ENCODE measurements around the gene DNAJC5. TPM values are rescaled to one million over a fixed set of nuclear protein-coding genes. Genes with fewer than 3 reads are reported as not detected.

The DNAJC5 gene
- polyA plus RNA-seq, 6 donors from 2014 or later, result 0.23 to 4.2 (median 3.3) TPM

DNA sequence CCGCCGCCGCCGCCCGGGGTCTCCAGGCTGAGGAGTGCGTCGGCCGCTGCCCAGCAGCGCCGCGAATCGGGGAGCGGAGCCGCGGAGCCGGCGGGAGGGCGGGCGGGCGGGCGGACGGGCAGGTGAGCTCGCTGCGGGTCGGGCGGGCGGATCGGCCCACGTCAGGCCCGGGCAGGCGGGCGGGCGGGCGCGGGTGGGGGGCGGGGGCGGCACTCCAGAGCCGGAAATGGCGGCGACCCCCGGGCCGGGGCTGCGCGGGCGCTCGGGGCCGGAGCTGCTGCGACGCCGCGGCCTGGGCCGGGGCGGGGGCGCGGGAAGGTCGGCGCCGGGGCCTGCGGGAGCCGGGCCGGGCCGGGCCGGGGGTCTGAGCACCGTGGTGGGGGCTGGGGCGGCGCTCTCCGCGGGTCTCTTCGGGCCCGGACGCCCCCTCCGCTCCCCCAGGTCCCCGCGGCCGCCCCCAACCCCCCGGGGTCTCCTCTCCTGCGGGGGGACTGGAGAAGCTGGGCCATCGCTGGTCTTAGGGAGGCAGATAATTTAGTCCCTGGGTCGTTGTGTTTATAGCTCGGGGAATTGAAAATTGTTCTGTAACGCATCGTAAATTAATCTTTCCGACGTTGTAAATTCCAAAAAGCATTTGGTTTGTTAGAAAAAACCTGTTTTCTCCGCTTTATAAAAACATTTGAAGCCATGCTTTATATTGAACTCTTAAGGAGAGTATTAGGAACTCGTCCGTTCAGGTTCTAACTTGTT, 451 bp downstream of the DNAJC5 start:
- DNase-seq, result no peak

DNA sequence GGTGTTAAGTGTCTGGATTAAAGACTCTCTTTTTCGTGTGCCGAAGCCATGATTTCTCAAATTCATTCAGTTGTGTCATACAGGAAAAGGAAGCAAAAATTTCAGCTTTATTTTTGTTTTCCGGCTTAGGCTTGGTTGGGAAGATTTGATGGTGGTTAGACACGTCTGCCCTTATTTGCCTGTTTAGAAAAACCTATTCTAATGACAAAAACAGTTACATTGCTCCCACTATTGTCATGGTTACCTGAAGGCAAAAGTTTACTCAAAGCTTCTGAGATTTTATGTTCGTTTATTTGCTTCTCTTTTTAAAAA, 982 bp downstream of the DNAJC5 start:
- H3K27ac Mint-ChIP-seq, result peak overlapping the region; percentile 78 to 96 (median 93)
- ATAC-seq (ENCODE audit: low read depth in 2 of 2), result peak in 1 of 2 donors; percentile 6
- H3K4me3 Mint-ChIP-seq, result peak overlapping the region; percentile 83 to 96 (median 90)
- peaks cover 21 to 58% (median 43%) of the 10 kb centered on the region in 3 donors for H3K4me1 Mint-ChIP-seq
- no peaks in the 10 kb centered on the region for H3K36me3 Mint-ChIP-seq
- H3K9me3 Mint-ChIP-seq, result no peaks in the 10 kb centered on the region
- H3K27me3 Mint-ChIP-seq, result no peaks in the 10 kb centered on the region
- DNase-seq, result no peak

More for the DNA sequence above, 451 bp downstream of the DNAJC5 start:
- Mint-ChIP-seq H3K27ac (peak overlapping the region; percentile 78 to 96 (median 93)), H3K27me3 (no peaks in the 10 kb centered on the region), H3K9me3 (no peaks in the 10 kb centered on the region), H3K4me3 (peak overlapping the region; percentile 83 to 96 (median 90)), H3K36me3 (no peaks in the 10 kb centered on the region), H3K4me1 (peaks cover 21 to 53% (median 40%) of the 10 kb centered on the region in 3 donors)
- peak in 1 of 2 donors; percentile 1 for ATAC-seq (ENCODE audit: low read depth in 2 of 2)

DNA sequence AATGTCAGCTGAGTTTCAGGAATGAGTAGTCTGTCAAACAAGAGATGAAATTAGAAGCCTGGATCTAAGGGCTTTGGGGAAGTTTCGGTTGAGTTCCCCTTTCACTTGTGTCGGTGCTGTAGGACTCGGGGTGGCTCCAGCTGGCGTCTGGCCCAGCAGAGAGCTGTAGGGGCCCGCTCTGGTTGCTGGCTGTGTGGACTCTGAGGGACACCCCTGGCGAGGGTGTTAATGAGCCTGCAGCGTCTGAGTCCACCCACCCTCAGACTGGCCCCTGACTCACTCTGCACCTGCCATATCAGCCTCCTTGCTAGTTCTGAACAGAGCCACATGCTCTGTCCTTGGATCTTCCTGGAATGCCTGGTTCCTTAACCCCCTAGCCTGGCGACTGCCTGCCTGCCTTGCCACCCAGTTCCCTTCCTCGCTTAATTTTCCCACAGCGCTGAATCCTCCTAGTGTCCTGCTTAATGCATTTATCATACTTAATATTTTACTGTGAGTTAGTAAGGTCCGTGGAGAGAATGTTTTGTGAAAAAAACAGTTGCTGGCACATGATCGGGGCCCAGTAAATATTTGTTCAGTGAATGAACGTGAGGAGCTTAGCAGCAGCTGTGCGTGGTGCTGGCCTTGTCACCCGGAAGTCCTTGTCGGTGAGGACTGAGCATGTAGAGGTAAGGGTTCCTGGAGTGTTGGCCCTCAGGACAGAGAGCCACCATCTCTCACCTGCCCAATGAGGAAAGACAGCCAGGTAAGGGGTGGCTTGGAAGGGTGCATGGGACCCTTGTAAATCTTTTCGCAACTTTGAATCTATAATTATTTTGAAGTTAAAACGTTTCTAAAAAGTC, 1.6 kb downstream of the DNAJC5 start:
- Mint-ChIP-seq H3K4me1 (peaks cover 24 to 64% (median 49%) of the 10 kb centered on the region in 3 donors), H3K27ac (peak overlapping the region; percentile 78 to 96 (median 93)), H3K4me3 (peak overlapping the region; percentile 83 to 96 (median 90)), H3K27me3 (no peaks in the 10 kb centered on the region), H3K9me3 (no peaks in the 10 kb centered on the region), H3K36me3 (no peaks in the 10 kb centered on the region)
- ATAC-seq (ENCODE audit: low read depth in 2 of 2), result peak; percentile 56 to 71
- peak; percentile 60 for DNase-seq

DNA sequence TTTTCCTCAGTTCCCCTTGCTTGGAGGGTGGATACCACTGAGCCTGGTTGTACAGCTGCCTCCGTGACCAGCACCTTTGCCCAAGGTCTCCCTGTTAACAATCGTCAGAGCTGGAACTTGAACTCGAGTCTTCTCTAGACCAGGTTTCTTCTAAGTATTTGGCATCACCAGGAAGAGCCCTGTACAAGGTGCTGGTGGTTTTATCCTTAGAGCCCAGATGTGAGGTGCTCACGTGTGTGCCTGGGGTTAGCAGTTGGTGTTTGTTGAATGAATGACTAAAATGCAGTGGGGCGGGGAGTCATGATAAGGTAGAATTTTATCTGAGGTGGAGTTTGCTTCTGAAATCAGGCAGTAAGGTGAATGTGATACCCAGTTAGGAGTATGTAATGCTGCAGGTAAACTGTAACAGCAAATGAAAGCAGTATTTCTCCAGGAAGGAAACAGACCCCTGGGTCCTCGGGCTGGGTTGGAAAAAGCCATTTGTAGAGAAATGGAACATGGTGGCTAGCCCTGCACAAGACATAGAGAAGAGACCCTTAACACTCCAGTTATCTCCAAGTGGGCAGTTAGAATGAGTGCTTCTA, 3.1 kb downstream of the DNAJC5 start:
- no peaks in the 10 kb centered on the region for H3K36me3 Mint-ChIP-seq
- peaks cover 25 to 75% (median 56%) of the 10 kb centered on the region in 3 donors for H3K4me1 Mint-ChIP-seq
- H3K4me3 Mint-ChIP-seq, result peak overlapping the region in 2 of 8 donors; percentile 52 to 96
- H3K27ac Mint-ChIP-seq, result peak overlapping the region in 4 of 6 donors; percentile 20 to 84 (median 56)
- DNase-seq (no peak), ATAC-seq (ENCODE audit: low read depth in 2 of 2) (no peak)
- H3K27me3 Mint-ChIP-seq, result no peaks in the 10 kb centered on the region
- no peaks in the 10 kb centered on the region for H3K9me3 Mint-ChIP-seq

DNA sequence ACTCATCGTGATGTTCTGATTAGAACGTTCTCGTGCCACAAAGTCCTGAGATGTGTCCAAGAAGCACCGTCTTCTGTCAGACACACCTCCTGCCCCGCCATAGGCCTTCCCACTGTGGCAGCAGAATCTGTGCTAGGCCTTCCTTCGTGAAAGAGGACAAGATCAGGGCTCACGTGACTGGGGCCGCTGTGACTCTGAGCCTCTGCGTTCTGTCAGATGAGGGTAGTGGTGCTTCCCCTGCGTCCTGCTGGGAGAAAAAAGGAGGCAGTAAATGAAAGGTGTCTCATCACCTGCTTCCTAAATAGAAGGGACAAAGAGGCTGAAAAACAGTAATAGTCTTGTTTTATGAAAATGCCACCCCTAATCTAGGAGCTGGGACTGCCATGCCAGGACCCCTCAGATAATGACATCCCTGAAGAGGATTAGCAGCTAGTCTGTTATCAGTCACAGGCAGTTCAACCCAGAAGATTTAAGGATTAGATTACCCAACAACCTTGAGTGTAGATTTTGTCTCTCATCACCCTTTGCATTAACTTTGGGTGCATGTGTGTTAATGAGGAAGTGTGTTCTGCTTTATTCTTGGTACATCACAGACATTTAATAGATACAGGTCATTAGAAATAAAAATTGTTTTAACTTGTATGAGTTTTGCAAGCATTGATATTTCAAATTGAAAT, 4.1 kb downstream of the DNAJC5 start:
- no peak for DNase-seq
- H3K9me3 Mint-ChIP-seq, result no peaks in the 10 kb centered on the region
- H3K27me3 Mint-ChIP-seq, result no peaks in the 10 kb centered on the region
- peak overlapping the region in 3 of 6 donors; percentile 4 to 81 (median 56) for H3K27ac Mint-ChIP-seq
- peak overlapping the region in 1 of 8 donors; percentile 15 for H3K4me3 Mint-ChIP-seq
- no peaks in the 10 kb centered on the region for H3K36me3 Mint-ChIP-seq
- H3K4me1 Mint-ChIP-seq, result peaks cover 23 to 80% (median 57%) of the 10 kb centered on the region in 3 donors
- ATAC-seq (ENCODE audit: low read depth in 2 of 2), result no peak

DNA sequence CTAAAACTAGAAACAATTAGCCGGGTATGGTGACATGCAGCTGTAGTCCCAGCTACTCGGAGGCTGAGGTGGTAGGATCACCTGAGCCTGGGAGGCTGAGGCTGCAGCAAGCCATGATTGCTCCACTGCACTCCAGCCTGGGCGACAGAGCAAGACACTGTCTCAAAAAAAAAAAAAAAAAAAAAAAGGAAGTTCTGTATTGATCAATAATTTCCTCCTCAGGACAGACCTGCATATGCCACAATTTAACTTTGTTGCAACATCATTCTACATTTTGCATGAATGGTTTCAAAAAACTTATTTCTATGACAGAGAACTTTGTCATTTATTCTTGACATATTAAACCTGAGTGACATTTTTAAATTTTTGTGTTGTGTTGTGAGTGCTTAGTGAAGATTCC, 5.5 kb downstream of the DNAJC5 start:
- no peak for ATAC-seq (ENCODE audit: low read depth in 2 of 2)
- Mint-ChIP-seq H3K4me3 (peak overlapping the region in 1 of 8 donors; percentile 22), H3K9me3 (no peaks in the 10 kb centered on the region), H3K27me3 (no peaks in the 10 kb centered on the region), H3K27ac (no peak overlapping the region), H3K36me3 (no peaks in the 10 kb centered on the region), H3K4me1 (peaks cover 24 to 86% (median 63%) of the 10 kb centered on the region in 3 donors)
- no peak for DNase-seq

DNA sequence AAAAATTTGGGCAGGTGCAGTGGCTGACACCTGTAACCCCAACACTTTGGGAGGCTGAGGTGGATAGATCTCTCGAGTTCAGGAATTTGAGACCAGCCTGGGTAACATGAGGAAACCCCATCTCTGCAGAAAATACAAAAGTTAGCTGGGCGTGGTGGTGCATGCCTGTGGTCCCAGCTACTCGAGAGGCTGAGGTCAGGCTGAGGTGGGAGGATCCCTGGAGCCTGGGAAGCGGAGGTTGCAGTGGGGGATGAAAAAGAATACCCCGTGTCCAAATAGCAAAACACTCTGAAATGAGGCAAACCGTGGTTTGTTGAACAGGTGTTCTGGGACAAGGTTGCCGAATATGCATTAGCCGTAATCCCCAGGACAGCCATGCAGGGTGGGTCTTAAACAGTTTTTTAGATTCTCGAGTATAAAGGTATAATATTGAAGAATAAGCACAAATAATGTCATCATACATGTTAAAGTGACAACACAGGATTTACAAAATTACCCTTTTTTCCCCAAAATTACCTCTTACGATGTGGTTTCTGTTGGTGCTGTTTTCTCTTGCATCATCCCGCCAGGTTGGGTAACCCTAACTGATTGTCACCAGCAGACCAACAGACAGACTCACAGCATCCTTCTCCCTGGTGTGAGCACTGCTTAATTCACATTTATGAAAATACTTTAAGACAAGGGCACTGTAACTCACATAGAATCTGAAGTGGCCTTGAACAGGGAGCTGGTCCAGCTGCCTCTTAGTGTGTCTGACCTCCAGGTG, 9.1 kb downstream of the DNAJC5 start:
- H3K4me3 Mint-ChIP-seq, result no peak overlapping the region
- no peaks in the 10 kb centered on the region for H3K36me3 Mint-ChIP-seq
- H3K4me1 Mint-ChIP-seq, result peaks cover 14 to 61% (median 41%) of the 10 kb centered on the region in 3 donors
- H3K9me3 Mint-ChIP-seq, result no peaks in the 10 kb centered on the region
- H3K27ac Mint-ChIP-seq, result no peak overlapping the region
- no peaks in the 10 kb centered on the region for H3K27me3 Mint-ChIP-seq
- no peak for ATAC-seq (ENCODE audit: low read depth in 2 of 2)
- no peak for DNase-seq

DNA sequence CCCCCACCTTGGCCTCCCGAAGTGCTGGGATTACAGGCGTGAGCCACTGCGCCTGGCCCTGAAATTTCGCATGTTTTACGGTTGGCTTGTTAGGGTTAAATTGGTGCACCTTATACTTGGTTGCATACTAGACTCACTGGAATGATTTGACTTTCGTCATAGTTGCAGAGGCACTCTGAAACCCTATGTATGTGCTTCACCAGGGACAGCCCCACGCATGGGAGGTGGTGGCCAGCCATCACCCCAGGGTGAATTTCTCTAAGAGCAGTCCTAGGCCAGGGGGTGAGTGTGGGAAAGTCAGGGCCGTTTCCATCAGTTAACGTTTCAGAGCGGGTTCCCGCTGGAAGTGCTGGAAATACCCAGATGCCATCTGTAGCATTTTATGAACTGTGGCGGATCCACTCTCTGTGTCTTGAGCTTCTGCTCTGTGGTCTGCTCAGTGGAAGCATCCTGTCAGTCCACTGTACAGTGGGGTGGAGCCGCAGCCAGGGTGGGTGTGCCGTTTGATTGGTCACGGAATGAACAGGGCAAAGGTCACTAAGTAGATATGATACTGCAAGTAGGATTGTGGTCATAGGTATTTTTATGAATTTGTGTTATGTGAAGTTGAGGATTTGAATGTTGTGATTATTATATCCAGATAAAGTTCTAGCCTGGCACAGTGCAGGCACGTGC, 13.2 kb downstream of the DNAJC5 start:
- H3K9me3 Mint-ChIP-seq, result no peaks in the 10 kb centered on the region
- H3K4me1 Mint-ChIP-seq, result peaks cover 27 to 51% (median 48%) of the 10 kb centered on the region in 3 donors
- peak overlapping the region in 2 of 6 donors; percentile 36 to 54 for H3K27ac Mint-ChIP-seq
- ATAC-seq (ENCODE audit: low read depth in 2 of 2) (no peak), DNase-seq (no peak)
- H3K36me3 Mint-ChIP-seq, result no peaks in the 10 kb centered on the region
- no peak overlapping the region for H3K4me3 Mint-ChIP-seq
- H3K27me3 Mint-ChIP-seq, result no peaks in the 10 kb centered on the region

DNA sequence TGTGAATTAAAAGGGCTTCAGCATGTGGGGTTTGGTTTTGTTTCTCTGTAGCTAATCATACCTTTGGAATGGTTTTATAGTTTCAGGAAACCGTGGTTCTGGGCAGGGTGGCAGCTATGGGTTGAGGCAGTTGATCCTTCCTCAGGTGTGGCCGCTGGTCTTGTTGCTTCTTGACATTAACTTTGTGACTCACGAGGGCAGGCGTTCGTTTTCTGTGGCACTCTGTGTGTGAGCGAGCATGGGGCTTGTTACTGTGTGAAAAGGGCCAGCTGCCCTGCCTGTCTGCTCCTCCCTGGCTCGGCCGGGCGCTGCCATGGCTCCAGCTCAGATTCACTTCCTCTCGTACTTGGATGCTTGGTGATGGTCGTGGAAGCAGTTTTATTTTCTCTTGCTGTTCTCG, 16.2 kb downstream of the DNAJC5 start:
- peak overlapping the region in 3 of 6 donors; percentile 65 to 81 (median 78) for H3K27ac Mint-ChIP-seq
- peaks cover 25 to 49% (median 48%) of the 10 kb centered on the region in 3 donors for H3K4me1 Mint-ChIP-seq
- DNase-seq, result no peak
- H3K4me3 Mint-ChIP-seq, result peak overlapping the region in 1 of 8 donors; percentile 16
- H3K27me3 Mint-ChIP-seq, result no peaks in the 10 kb centered on the region
- ATAC-seq (ENCODE audit: low read depth in 2 of 2), result no peak
- peaks cover 0 to 4% of the 10 kb centered on the region in 2 donors for H3K36me3 Mint-ChIP-seq
- peaks cover 0 to 6% (median 2%) of the 10 kb centered on the region in 7 donors for H3K9me3 Mint-ChIP-seq

DNA sequence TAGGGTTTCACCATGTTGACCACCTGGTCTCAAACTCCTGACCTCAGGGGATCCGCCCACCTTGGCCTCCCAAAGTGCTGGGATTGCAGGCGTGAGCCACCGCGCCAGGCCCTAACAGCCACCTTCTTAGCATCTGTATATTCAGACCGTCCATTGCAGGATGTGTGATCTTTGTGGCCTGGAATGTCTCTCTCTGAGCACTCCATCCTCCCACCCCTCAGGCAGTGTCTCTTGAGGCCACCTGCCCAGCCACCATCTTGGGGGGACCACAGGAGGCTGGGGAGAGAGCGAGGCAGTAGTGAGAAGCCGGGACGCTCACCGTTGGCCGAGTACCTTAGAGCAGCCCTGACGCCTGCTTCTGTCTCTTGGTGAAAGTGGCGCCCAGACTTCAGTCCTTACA, 18.8 kb downstream of the DNAJC5 start:
- Mint-ChIP-seq H3K4me3 (no peak overlapping the region), H3K4me1 (peaks cover 24 to 59% (median 59%) of the 10 kb centered on the region in 3 donors), H3K27ac (peak overlapping the region in 2 of 6 donors; percentile 72 to 86), H3K27me3 (no peaks in the 10 kb centered on the region), H3K36me3 (peaks cover 0 to 8% of the 10 kb centered on the region in 2 donors), H3K9me3 (peaks cover 0 to 14% (median 7%) of the 10 kb centered on the region in 7 donors)
- ATAC-seq (ENCODE audit: low read depth in 2 of 2) (no peak), DNase-seq (no peak)

DNA sequence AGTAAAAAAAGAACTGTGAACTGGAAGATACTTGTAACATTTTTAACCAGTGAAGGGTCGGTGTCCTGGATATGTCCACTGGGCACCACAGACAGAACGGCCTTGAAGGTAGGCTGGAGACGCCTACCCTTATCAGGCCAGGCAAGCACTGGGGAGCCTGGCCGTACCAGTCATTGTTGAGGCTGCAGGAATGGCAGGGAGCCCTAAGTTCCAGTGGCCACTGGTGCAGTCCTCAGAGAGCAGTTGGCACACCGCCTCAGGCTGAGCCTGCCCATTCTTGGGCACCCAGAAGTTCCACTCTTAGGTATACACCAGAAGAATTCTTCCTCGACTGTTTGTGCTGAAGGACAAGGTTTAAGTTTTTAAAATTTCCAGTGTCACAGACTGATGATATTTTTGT, 20.5 kb downstream of the DNAJC5 start:
- no peak for ATAC-seq (ENCODE audit: low read depth in 2 of 2)
- H3K4me3 Mint-ChIP-seq, result no peak overlapping the region
- H3K27ac Mint-ChIP-seq, result no peak overlapping the region
- no peaks in the 10 kb centered on the region for H3K27me3 Mint-ChIP-seq
- H3K4me1 Mint-ChIP-seq, result peaks cover 18 to 59% (median 56%) of the 10 kb centered on the region in 3 donors
- peaks cover 0 to 8% of the 10 kb centered on the region in 2 donors for H3K36me3 Mint-ChIP-seq
- DNase-seq, result no peak
- peaks cover 0 to 14% (median 7%) of the 10 kb centered on the region in 7 donors for H3K9me3 Mint-ChIP-seq
